Measurements from ENCODE around the gene PPP1R14B. TPM values are rescaled to one million over a fixed set of nuclear protein-coding genes. Genes with fewer than 3 reads are reported as not detected.

PPP1R14B gene
- total RNA-seq, 1 experiment from 2014 or later, result 1,496 TPM

- Histone ChIP-seq H3K9me3 (ENCODE audit: low read length) (no peaks in the 10 kb centered on the region), H3K4me3 (ENCODE audit: low read length) (no peak overlapping the region), H3K4me2 (ENCODE audit: low read length) (no peak overlapping the region), H3K4me1 (ENCODE audit: insufficient read depth, low read length) (0 out of 2 replicates have a peak, but pooled peaks cover 3% of the 10 kb centered on the region), H3K27me3 (ENCODE audit: low read length) (no peaks in the 10 kb centered on the region), H3K79me2 (ENCODE audit: low read length) (peaks cover 9% of the 10 kb centered on the region; the same call in 1 of the 2 replicates), H3K27ac (ENCODE audit: low read length) (no peak overlapping the region), H3K9me2 (replicated peaks; ENCODE audit: low read length) (no peaks in the 10 kb centered on the region), H3F3A (ENCODE audit: low read length, unreplicated experiment) (peaks cover 4% of the 10 kb centered on the region), H3K9ac (ENCODE audit: low read length) (no peak overlapping the region), H4K20me1 (ENCODE audit: low read length) (peaks cover 7% of the 10 kb centered on the region; the same call in 1 of the 2 replicates), H2AFZ (ENCODE audit: low read length) (no peak overlapping the region), H3K36me3 (ENCODE audit: low read depth, low read length) (peaks cover 68% of the 10 kb centered on the region)
- DNase-seq, result no peak
- TF ChIP-seq EZH2phosphoT487 (IDR thresholded peaks at IDR 0.05; ENCODE audit: borderline replicate concordance, low read length) (no peak), CTCF (conservative IDR thresholded peaks at IDR 0.05; ENCODE audit: low read depth, low read length) (no peak), EZH2 (IDR thresholded peaks at IDR 0.05; ENCODE audit: low read length, unreplicated experiment) (no peak)
- ATAC-seq, result no peak
- intact Hi-C loops (cut with micrococcal nuclease), result loop anchor here (1.0 to 2.0 kb wide), 3 partner anchors 22 to 101 kb away; partner anchors contain the start of genes ESRRA, NUDT22, PLCB3 and TRPT1
- ChIA-PET CTCF (interaction anchor here (0.5 to 1.6 kb wide), 15 partner anchors 11 to 151 kb away, joined by 3 to 15 read pairs (median 5); partner anchors contain the start of genes DNAJC4, FKBP2, NUDT22 and PRDX5), POLR2A (ENCODE audit: unreplicated experiment) (interaction anchor here (1.1 kb wide), 1 partner anchor 19 kb away, joined by 6 read pairs; the partner anchor contains the start of gene STIP1)
- TSS peak; percentile 61 for BruUV-seq (replicated peaks)
These were observed 42.7 kb downstream of the PPP1R14B start for GRCh38 chr11:64204080-64204440.

- Histone ChIP-seq H3K9me3 (ENCODE audit: low read length) (no peaks in the 10 kb centered on the region), H3K9me2 (replicated peaks; ENCODE audit: low read length) (no peaks in the 10 kb centered on the region), H3K4me3 (ENCODE audit: low read length) (no peak overlapping the region), H3K79me2 (ENCODE audit: low read length) (peaks cover 9% of the 10 kb centered on the region; the same call in 1 of the 2 replicates), H3K4me2 (ENCODE audit: low read length) (no peak overlapping the region), H2AFZ (ENCODE audit: low read length) (no peak overlapping the region), H3F3A (ENCODE audit: low read length, unreplicated experiment) (peaks cover 4% of the 10 kb centered on the region), H3K36me3 (ENCODE audit: low read depth, low read length) (peaks cover 72% of the 10 kb centered on the region), H3K27me3 (ENCODE audit: low read length) (no peaks in the 10 kb centered on the region), H3K4me1 (ENCODE audit: insufficient read depth, low read length) (0 out of 2 replicates have a peak, but pooled peaks cover 3% of the 10 kb centered on the region), H3K9ac (ENCODE audit: low read length) (no peak overlapping the region), H4K20me1 (ENCODE audit: low read length) (peaks cover 7% of the 10 kb centered on the region; the same call in 1 of the 2 replicates), H3K27ac (ENCODE audit: low read length) (no peak overlapping the region)
- intact Hi-C loops (cut with micrococcal nuclease), result loop anchor here (1.0 to 2.0 kb wide), 3 partner anchors 23 to 101 kb away; partner anchors contain the start of genes ESRRA, NUDT22, PLCB3 and TRPT1
- no peak for TF ChIP-seq EZH2 (IDR thresholded peaks at IDR 0.05; ENCODE audit: low read length, unreplicated experiment)
- no peak for TF ChIP-seq EZH2phosphoT487 (IDR thresholded peaks at IDR 0.05; ENCODE audit: borderline replicate concordance, low read length)
- no peak for TF ChIP-seq CTCF (conservative IDR thresholded peaks at IDR 0.05; ENCODE audit: low read depth, low read length)
- no peak for ATAC-seq
- ChIA-PET POLR2A (ENCODE audit: unreplicated experiment) (interaction anchor here (0.6 kb wide), 1 partner anchor 38 kb away, joined by 4 read pairs; no protein-coding TSS in a partner anchor), CTCF (interaction anchor here (0.6 to 1.3 kb wide), 3 partner anchors 23 to 42 kb away, joined by 3 to 9 read pairs (median 5); partner anchors contain the start of genes FKBP2, NUDT22 and TRPT1)
- no peak for DNase-seq
- no TSS peak for BruUV-seq (replicated peaks)
These were observed 43.2 kb downstream of the PPP1R14B start for GRCh38 chr11:64203421-64204079.
